HG02610 (cell line): ENCODE data around the gene ZNF563.
"Not testable (repeated sequence)": the region's sequence is repeated elsewhere in the genome, so short reads cannot be mapped to it uniquely, and the experiment has no call there.

Source experiments
- ATAC-seq: cut with Tn5 transposase; IDR thresholded peaks from one replicate; pipeline ENCODE4 v1.9.1; 2021; ENCODE audit warnings: mild to moderate bottlenecking, moderate library complexity; ENCODE audit not compliant: unreplicated experiment

Gene ZNF563

DNA sequence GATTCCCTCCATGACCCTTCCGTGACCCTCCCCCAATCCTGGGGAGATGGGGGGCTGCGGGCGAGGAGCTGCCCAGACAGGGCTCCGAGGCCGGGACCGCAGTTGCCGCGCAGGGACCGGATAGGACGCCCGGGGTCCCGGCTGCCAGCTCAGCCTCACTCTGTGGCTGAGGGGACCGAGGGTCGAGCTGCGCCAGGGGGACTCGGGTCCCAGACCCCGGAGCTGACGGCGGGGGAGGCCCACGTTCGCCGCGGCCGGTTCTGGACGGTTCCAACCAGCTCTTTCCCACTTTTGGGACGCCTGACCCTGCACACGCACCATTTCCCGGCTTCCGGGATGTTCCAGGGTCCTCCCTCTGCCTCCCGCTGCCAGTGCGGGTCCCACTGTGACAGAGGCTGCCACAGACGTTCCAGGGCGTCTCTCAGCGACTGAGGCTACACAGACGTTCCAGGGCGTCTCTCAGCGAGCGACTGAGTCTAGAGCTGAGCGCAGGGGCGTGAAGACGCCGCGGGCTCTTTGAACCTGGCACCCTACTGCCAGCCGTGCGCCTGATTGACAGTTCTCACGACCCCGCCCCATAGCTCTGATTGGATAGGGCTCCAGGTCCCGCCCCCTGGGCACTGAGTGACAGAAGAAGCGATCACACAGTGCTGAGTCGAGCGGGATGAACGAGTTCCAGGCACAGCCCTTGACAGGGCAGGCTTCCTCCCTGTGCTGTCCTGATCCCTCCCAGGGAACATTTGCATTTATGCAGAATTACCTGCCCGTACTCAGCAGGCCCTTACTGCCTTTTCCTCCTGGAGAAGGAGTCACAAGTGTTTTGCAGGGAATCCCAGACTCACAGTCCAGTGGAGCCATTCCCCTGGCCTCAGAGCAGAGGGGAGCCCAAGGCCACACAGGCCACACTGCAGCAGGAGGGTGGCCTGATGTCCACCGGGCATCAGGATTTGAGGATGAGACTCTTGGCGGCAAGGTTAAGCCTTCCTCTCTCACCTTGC, at the start of gene ZNF563:
TSS of gene ZNF563 (minus strand) at position 472 of the 998 bp plus-strand sequence. CDS start at position 321, 151 bp downstream.
- ATAC-seq: peak; percentile 95

DNA sequence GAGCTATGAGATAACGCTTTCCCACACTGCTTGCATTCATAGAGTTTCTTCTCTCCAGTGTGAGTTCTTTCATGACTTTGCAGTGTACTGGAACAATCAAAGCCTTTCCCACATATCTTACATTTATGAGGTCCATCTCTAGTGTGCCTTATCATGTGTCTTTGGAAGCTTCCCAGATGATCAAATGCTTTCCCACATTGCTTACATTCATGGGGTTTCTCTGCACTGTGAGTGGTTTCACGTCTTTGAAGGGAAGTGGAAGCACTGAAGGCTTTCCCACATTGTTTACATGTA, 47.0 kb upstream of the ZNF563 start:
- no peak for ATAC-seq

DNA sequence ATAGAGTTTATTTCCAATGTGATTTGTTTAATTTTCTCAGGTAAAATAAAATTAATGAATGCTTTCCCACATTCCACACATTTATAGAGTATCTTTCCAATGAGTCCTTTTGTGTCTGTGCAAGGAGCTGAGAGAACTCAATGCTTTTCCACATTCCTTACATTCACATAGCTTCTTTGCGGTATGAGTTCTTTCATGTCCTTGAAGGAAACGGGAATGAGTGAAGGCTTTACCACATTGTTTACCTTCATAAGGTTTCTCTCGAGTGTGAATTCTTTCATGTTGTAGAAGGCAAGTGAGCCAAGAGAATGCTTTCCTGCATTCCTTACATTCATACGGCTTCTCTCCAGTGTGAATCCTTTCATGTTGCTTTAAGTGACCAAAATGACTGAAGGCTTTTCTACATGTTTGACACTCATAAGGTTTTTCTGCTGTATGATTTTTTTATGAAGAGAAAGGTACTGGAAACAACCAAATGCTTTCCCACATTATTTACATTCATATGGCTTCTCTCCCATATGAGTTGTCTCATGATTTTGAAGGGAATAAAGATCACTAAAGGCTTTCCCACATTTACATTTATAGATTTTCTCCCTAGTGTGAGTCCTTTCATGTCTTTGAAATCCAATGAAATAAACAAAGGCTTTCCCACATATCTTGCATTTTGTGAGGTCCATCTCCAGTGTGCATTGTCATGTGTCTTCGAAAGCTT, 46.5 kb upstream of the ZNF563 start:
- ATAC-seq: no peak

DNA sequence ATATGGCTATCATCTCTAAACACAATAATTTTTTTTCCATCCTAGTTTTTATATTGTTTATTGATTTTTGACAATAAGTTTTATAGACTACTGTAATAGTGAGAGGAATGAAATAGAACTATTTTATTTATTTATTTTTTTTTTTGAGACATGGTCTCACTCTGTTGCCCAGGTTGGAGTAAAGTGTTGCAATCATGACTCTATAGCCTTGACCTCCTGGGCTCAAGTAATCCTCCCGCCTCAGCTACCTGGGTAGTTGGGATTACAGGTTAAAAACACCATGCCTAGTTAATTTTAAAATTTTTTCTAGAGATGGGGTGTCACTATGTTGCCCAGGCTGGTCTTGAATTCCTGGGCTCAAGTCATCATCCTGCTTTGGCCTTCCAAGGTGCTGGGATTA, 40.6 kb upstream of the ZNF563 start:
- ATAC-seq: no peak

DNA sequence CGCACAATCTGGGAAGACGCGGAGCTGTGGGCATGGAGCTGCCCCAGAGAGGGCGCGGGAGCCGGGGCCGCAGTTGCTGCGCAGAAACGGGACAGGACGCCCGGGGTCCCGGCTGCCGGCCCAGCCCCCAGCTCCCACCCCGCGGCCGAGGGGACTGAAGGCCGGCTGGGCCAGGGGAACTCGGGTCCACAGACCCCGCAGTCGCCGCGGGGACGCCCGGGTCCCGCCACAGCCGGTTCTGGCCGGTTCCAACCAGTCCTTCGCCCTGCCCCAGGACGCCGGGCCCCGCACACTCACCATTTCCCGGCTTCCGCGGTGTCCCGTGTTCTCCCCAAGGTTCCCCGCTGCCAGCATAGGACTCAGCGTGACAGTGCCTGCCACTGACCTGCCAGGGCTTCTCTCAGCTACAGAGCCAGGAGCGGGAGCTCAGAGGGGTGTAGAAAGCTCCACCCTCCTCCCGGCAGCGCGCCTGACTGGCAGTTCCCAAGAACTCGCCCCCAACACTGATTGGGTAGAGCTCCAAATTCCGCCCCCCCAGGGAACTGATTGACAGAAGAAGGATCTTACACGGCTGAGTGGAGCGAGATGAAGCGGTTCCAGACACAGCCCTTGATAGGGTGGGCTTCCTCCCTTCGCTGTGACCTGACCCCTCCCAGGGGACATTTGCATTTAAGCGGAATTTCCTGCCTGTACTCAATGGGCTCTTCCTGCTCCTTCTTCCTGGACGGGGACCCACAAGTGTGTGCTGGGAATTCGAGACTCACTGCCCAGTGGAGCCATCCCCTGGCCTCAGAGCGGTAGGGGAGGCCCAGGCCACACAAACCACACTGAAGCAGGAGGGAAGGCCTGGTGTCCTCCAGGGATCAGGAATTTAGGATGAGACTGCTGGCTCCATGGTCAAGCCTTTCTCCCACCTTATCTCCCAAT, 32.1 kb upstream of the ZNF563 start, which contains the start of gene ZNF442:
TSS of gene ZNF442 (minus strand) at position 448 of the 927 bp plus-strand sequence. CDS start 2,052 bp downstream, outside the sequence.
- peak; percentile 95 for ATAC-seq

DNA sequence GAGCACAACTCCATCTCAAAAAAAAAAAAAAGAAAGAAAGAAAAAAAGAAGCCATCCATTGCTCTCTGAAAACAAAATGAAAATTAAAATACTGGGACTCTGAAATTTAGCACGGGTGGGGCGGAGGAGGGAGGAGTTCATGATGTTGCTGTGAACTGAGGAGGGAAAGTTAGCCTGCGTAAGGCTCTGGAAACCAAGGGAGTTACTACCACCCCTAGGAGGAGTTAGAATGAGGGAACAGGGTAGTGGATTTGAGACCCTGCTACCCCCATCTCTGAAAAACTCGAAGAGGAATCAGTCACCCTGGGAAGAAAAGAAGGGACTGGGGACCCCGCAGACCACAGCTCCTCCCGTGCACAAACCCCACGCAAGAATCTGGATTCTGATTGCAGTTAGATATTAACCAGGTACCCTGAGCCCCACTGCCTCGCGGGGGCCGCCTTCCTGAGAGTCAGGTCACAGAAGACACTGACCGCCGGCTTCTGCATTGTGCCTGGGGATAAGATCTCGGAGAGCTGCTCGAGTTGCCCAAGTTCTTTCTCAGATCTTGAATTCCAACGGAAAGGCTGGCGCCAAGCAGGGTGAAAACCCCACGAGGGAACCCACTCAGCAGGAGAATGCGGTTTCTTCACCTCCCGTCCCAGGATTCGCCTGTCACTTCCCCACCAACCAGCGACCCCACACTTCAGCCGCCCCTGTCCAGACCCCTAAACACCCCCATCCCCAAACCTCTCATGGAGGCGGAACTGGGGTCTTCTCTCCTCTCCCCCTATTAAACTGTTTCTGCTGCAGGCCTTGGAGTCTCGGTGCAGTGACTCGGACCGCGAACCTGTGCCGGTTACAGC, 31.2 kb upstream of the ZNF563 start:
- no peak for ATAC-seq

DNA sequence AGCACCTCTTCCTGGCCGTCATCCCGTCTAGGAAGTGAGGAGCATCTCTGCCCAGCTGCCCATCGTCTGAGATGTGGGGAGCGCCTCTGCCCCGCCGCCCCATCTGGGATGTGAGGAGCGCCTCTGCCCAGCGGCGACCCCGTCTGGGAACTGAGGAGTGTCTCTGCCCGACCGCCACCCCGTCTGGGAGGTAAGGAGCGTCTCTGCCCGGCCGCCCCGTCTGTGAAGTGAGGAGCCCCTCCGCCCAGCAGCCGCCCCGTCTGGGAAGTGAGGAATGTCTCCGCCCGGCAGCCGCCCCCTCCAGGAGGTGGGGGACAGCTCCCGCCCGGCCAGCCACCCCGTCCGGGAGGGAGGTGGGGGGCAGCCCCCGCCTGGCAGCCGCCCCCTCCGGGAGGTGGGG, 28.8 kb upstream of the ZNF563 start:
- not testable (repeated sequence) for ATAC-seq

DNA sequence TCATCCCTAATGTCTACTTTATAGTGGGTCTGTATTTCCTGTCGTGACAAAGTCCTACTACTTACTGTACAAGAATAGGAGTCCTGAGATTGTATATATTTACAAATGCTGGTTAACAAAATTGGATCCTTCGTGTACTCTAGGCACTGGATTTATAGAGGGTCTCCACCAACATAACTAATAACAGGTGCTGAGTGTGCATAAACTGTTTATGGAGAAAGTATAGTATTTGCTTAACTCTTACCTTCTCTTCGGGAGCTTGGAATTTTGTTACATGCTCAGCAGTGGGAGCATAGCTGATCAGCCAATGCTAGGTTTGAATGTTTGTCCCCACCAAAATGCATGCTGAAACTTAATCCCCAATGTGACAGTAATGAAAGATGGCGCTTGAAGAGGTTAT, 19.9 kb upstream of the ZNF563 start:
- no peak for ATAC-seq

DNA sequence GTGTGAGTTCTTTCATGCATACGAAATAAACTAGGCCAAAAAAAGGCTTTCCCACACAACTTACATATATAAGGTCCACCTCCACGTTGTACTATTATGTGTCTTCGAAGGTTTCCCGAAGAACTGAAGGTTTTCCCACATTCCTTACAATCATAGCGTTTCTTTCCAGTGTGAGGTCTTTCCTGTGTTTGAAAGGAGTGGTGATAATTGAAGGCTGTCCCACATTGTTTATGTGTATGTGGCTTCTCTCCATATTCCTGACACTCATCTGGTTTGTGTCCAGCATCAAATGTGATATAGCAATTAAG, 17.4 kb upstream of the ZNF563 start:
- ATAC-seq: no peak

DNA sequence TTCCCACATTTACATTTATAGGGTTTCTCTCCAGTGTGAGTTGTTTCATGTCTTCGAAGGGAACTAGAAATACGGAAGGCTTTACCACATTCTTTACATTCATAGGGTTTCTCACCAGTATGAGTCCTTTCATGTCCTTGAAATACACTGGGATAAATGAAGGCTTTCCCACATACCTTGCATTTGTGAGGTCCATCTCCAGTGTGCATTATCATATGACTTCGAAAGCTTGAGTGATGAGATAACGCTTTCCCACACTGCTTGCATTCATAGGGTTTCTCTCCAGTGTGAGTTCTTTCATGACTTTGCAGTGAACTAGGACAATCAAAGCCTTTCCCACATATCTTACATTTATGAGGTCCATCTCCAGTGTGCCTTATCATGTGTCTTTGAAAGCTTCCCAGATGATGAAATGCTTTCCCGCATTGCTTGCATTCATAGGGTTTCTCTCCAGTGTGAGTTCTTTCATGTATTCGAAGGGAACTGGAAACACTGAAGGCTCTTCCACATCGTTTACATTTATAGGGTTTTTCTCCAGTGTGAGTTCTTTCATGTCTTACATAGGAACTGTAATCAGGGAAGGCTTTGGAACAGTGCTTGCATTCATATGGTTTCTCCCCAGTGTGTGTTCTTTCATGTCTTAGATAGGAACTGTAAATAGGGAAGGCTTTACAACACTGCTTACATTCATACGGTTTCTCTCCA, 16.9 kb upstream of the ZNF563 start:
- no peak for ATAC-seq

DNA sequence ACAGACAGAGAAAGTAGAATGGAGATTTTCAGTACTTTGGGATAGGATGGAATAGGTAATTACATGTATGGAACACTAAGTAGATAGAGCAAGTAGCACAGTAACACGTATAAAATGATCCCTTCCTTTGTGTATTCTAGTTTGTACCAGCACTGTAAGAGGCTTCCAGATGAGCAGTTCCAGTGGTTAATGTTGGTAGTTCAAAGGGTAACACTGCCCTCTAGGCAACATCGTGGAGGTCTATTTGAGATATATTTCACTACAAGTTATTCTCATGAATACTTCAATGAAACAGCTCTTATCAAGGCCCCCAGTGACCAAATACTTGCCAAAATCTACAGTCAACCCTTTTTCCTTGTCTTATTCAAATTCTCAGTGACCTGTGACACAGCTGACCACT, 13.5 kb upstream of the ZNF563 start:
- ATAC-seq: no peak

DNA sequence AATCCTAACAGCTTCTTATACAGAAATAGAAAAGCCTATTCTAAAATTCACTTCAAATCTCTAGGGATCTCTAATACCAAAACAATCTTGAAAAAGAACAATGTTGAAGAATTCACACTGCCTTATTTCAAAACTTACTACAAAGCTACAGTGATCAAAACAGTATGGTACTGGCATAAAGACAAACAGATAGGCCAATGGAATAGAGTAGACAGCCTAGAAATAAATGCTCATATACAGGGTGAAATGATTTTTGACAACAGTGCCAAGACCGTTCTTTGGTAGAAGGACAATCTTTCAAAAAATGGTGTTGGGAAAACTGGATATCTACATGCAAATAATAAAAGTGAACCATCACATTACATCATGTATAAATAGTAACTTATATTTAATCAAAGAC, 11.8 kb upstream of the ZNF563 start:
- ATAC-seq: no peak

DNA sequence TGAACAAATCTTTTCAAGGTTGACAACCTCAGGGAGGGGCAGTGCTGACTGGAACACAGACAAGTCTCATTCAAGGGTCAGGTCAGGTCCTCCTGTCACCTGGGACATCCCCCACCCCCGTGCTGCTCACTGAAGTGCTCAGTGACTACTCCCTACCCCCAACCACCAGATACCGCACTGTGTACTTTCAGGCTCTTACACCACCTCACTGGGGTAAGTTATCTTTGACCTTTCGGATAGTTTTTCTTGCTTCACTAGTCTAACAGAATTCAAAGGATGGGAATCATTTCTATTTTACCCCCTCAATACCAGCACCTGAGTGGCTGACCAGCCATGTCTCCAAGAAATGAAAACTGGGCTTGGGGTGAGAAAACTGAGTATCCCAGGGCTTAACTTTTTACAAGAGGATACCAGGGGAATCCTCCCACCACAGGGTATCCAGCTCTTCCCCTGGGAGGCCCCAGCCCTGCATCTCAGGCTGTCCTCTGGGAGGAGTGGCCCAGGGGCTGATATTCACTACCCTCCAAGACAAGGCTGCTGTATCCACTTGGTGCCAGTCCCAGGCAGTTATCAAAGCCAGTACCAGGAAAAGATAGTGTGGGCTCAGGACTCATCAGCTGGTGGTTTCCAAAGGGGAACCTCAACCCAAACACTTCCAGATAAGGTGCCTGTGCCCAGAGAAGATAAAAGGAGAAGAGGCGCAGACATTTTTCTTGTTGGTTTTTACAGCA, 2.1 kb downstream of the ZNF563 start:
- peak; percentile 46 for ATAC-seq

DNA sequence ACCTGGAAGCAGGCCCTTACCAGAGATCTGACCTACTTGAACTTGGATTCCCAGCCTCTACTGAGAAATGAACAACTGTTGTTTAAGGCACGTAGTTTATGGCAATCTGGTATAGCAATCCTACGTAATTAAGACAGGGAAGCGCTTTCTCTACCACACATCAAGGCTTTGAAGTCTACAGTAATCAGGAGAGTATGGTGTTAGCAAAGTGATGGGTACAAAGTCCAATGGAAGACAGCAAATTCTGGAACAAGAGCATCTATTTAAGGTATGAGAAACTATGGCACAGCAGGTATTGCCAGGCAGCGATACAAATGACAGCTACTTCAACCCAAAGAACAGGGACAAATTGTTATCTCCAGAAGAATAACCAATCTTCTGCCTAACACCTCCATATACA, 3.1 kb downstream of the ZNF563 start:
- ATAC-seq: no peak

DNA sequence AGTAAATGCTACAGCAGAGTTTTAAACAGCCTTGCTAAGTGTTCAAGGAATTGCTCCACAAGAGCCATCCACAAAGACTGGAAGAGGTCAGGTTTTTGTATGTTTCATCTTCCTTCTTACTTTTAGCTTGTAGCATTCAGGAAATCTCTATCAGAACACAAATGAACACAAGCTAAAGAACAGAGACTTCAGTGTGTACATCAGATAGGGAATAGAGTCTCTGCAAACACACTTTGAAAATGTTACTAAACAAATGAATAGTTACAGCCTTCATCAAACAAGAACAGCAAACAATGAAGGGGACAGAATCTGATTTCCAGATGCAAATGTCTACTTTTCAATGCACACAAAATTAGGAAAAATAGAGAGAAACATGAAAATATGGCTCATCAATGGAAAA, 7.7 kb downstream of the ZNF563 start:
- no peak for ATAC-seq

DNA sequence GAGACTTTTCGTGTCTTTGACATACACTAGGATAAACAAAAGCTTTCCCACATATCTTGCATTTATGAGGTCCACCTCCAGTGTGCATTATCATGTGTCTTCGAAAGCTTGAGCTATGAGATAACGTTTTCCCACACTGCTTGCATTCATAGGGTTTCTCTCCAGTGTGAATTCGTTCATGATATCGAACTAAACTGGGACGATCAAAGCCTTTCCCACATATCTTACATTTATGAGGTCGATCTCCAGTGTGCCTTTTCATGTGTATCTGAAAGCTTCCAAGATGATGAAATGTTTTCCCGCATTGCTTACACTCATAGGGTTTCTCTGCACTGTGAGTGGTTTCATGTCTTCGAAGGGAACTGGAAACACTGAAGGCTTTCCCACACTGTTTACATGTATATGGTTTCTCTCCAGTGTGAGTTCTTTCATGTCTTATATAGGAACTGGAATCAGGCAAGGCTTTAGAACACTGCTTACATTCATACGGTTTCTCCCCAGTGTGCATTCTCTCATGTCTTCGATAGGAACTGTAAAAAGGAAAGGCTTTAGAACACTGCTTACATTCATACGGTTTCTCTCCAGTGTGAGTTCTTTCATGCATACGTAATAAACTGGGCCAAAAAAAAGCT, 14.5 kb downstream of the ZNF563 start:
- ATAC-seq: no peak

DNA sequence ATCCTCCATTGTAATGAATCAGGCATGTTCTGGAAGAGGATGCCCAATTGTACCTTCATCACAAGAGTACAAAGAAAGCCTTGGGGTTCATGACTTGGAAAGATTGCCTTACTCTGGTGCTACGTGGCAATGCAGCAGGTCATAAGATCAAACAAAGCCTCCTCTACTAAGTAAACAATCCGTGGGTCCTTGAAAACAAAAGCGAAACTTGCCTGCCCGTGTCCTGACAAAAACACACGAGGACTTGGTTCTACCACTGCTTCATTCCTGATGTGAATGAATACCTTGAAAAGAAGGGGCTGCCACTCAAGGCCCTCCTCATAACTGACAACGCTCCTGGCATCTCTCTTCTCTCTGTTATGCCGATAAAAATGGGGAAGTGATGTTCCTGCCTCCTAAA, 18.9 kb downstream of the ZNF563 start:
- no peak for ATAC-seq

DNA sequence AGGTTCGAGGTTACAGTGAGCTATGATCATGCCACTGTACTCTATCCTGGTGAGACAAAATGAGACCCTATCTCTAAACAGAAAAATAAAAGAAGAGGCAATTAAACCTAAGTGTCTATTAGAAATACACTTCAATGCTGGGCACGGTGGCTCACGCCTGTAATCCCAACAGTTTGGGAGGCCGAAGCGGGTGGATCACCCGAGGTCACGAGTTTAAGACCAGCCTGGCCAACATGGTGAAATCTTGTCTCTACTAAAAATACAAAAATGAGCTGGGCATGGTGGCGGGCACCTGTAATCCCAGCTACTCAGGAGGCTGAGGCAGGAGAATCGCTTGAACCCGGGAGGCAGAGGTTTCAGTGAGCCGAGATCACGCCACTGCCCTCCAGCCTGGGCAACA, 24.5 kb downstream of the ZNF563 start:
- ATAC-seq: not testable (repeated sequence)
